ENCODE measurements around the gene SRCAP. TPM values are rescaled to one million over a fixed set of nuclear protein-coding genes. Genes with fewer than 3 reads are reported as not detected.

The SRCAP gene
- total RNA-seq, 1 donor from 2014 or later: 28.5 TPM

DNA sequence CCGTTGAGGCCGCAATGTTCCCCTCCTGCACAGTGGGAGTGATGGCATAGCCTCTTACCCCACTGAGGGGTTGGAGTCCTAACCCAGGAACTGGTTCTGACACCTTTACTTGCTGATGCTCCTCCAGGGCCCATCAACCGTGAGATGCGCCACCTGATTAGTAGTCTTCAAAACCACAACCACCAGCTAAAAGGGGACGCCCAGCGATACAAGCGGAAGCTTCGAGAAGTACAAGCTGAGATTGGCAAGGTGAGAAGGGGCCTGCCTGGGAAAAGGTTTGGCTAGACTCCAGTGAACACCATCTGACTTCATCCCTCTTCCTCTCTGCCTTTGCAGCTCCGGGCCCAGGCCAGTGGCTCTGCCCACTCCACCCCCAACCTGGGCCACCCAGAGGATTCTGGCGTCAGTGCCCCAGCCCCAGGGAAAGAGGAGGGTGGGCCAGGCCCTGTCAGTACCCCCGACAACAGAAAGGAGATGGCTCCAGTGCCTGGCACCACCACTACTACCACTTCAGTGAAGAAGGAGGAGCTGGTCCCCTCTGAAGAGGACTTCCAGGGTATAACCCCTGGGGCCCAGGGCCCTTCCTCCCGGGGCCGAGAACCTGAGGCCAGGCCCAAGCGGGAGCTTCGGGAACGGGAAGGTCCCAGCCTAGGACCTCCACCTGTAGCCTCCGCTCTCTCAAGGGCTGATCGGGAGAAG, 68.9 kb downstream of the SRCAP start:
- Histone ChIP-seq H3K4me1 (peaks cover 19% of the 10 kb centered on the region), H3K36me3 (peaks cover 15 to 96% of the 10 kb centered on the region in 2 donors), H3K27me3 (no peaks in the 10 kb centered on the region), H3K9me3 (no peaks in the 10 kb centered on the region), H3K4me3 (no peak overlapping the region), H3K27ac (no peak overlapping the region)
- intact Hi-C loops (cut with DNase I): no loop called here
- no peak for TF ChIP-seq POLR2A (IDR thresholded peaks at IDR 0.05)
- TF ChIP-seq, protein P1, sequence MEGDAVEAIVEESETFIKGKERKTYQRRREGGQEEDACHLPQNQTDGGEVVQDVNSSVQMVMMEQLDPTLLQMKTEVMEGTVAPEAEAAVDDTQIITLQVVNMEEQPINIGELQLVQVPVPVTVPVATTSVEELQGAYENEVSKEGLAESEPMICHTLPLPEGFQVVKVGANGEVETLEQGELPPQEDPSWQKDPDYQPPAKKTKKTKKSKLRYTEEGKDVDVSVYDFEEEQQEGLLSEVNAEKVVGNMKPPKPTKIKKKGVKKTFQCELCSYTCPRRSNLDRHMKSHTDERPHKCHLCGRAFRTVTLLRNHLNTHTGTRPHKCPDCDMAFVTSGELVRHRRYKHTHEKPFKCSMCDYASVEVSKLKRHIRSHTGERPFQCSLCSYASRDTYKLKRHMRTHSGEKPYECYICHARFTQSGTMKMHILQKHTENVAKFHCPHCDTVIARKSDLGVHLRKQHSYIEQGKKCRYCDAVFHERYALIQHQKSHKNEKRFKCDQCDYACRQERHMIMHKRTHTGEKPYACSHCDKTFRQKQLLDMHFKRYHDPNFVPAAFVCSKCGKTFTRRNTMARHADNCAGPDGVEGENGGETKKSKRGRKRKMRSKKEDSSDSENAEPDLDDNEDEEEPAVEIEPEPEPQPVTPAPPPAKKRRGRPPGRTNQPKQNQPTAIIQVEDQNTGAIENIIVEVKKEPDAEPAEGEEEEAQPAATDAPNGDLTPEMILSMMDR (IDR thresholded peaks at IDR 0.05): no peak
- TF ChIP-seq POLR2AphosphoS5 (IDR thresholded peaks at IDR 0.05; ENCODE audit: insufficient read depth in 1 of 2, low read depth in 1 of 2): no peak
- no peak for DNase-seq (ENCODE audit: extremely low spot score in 2 of 2)

DNA sequence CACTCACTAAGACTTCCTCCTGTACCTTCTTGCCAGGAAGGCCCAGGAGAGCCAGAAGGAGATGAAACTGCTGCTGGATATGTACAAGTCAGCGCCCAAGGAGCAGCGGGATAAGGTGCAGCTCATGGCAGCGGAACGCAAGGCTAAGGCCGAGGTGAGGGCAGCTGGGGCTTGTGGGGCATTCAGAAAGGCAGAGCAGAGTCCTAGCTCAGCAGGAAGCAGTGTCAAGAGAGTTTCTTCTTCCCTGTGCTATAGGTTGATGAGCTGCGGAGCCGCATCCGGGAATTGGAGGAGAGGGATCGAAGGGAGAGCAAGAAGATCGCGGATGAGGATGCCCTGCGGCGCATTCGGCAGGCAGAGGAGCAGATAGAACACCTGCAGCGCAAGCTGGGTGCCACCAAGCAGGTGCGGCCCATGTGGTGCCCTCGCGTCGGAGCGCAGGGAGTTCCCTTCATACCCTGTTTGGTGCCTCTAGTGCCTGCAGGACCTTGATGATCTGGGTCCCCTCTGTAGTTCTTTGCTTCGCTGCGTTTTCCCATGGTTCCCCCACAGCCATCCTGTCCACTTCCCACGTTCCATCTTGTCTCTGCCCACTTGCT, 69.7 kb downstream of the SRCAP start:
- intact Hi-C loops (cut with DNase I): no loop called here
- Histone ChIP-seq H3K4me1 (peaks cover 11% of the 10 kb centered on the region), H3K27me3 (no peaks in the 10 kb centered on the region), H3K4me3 (no peak overlapping the region), H3K9me3 (no peaks in the 10 kb centered on the region), H3K36me3 (peaks cover 15 to 92% of the 10 kb centered on the region in 2 donors), H3K27ac (no peak overlapping the region)
- no peak for DNase-seq (ENCODE audit: extremely low spot score in 2 of 2)
- TF ChIP-seq POLR2AphosphoS5 (IDR thresholded peaks at IDR 0.05; ENCODE audit: insufficient read depth in 1 of 2, low read depth in 1 of 2) (no peak), POLR2A (IDR thresholded peaks at IDR 0.05) (no peak)
- TF ChIP-seq, protein P1 (IDR thresholded peaks at IDR 0.05): no peak

DNA sequence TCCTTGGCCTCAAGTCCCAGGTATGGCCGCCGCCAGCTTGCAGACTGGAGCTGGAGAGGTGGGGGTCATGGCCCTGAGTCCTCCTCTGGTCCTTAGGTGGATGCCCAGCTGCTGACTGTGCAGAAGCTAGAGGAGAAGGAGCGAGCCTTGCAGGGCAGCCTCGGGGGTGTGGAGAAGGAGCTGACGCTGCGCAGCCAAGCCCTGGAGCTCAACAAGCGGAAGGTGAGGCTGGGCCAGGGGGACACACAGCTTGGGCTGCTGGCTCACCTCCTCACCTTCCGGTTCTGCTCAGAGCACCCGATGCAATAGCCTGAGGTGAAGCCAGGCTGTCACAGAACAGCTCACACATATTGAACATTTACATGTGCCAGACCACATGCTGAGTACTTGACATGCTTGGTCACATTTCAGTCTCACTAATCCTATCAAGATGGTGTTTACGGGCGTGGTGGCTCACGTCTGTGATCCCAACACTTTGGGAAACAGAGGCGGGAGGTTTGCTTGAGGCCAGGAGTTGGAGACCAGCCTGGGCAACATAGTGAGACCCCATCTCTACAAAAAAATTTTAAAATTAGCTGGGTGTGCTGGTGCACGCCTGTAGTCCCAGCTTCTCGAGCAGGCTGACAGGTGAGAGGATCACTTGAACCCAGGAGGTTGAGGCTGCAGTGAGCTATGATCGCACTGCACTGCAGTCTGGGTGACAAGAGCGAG, 70.6 kb downstream of the SRCAP start:
- DNase-seq (ENCODE audit: extremely low spot score in 2 of 2): no peak
- Histone ChIP-seq H3K4me1 (peaks cover 3% of the 10 kb centered on the region), H3K27me3 (no peaks in the 10 kb centered on the region), H3K27ac (no peak overlapping the region), H3K4me3 (no peak overlapping the region), H3K36me3 (peaks cover 15 to 91% of the 10 kb centered on the region in 2 donors), H3K9me3 (no peaks in the 10 kb centered on the region)
- intact Hi-C loops (cut with DNase I): no loop called here
- TF ChIP-seq POLR2AphosphoS5 (IDR thresholded peaks at IDR 0.05; ENCODE audit: insufficient read depth in 1 of 2, low read depth in 1 of 2) (no peak), POLR2A (IDR thresholded peaks at IDR 0.05) (no peak)
- TF ChIP-seq, protein P1 (IDR thresholded peaks at IDR 0.05): no peak

DNA sequence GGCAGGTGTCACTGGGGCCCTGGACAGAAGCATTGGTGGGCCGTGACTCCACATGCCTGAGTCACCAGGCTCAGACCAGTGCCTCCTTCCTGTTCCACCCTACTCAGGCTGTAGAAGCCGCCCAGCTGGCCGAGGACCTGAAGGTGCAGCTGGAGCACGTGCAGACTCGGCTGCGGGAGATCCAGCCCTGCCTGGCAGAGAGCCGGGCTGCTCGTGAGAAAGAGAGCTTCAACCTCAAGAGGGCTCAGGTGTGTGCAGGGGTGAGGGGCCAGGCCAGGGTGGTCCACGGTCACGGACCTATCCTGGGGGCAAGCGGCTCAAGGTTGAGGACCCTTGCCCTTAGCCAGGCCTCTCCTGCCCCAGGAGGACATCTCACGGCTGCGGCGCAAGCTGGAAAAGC, 72.8 kb downstream of the SRCAP start:
- DNase-seq (ENCODE audit: extremely low spot score in 2 of 2): no peak
- Histone ChIP-seq H3K4me3 (no peak overlapping the region), H3K4me1 (peaks cover 17% of the 10 kb centered on the region), H3K36me3 (peaks cover 12 to 69% of the 10 kb centered on the region in 2 donors), H3K27ac (no peak overlapping the region), H3K27me3 (no peaks in the 10 kb centered on the region), H3K9me3 (no peaks in the 10 kb centered on the region)
- no peak for TF ChIP-seq POLR2A (IDR thresholded peaks at IDR 0.05)
- TF ChIP-seq, protein P1 (IDR thresholded peaks at IDR 0.05): no peak
- no peak for TF ChIP-seq POLR2AphosphoS5 (IDR thresholded peaks at IDR 0.05; ENCODE audit: insufficient read depth in 1 of 2, low read depth in 1 of 2)
- intact Hi-C loops (cut with DNase I): no loop called here
